ENCODE data around the gene FOXD1.

- peak; percentile 36 for TF ChIP-seq CTCF (IDR thresholded peaks at IDR 0.05; ENCODE audit: poor library complexity)
- TF ChIP-seq EZH2 (IDR thresholded peaks at IDR 0.05; ENCODE audit: borderline replicate concordance) = peak; percentile 92
These were observed 11.3 kb downstream of the FOXD1 start for GRCh38 chr5:73437101-73437776.

Data from hepatocyte (in vitro differentiated cells).